OCI-LY1 (cell line): Measurements from ENCODE around the gene FCRLA.
"Not testable (repeated sequence)": the region's sequence is repeated elsewhere in the genome, so short reads cannot be mapped to it uniquely, and the experiment has no call there.

Experiments
- H2AFZ ChIP-seq: fragments of 200-600 bp; sonication (generic), shearing (Covaris generic); 2 replicates; pipeline ENCODE4 v1.6.0; 2014; ENCODE audit warnings: antibody characterized with exemption, mild to moderate bottlenecking, low read length
- H3F3A ChIP-seq: fragments of 200-600 bp; sonication (generic), shearing (Covaris generic); 2 replicates; pipeline ENCODE4 v1.6.0; 2014; ENCODE audit warnings: mild to moderate bottlenecking, antibody characterized with exemption, low read length, moderate library complexity; ENCODE audit not compliant: insufficient read depth
- H3K27ac ChIP-seq: fragments of 200-600 bp; sonication (generic); 2 replicates; pipeline ENCODE4 v1.5.1; 2014; ENCODE audit warnings: low read length, mixed run types, mild to moderate bottlenecking, low read depth; ENCODE audit not compliant: poor library complexity, severe bottlenecking
- H3K27me3 ChIP-seq: fragments of 200-600 bp; sonication (generic); 2 replicates; pipeline ENCODE4 v1.6.0; 2014; ENCODE audit warnings: antibody characterized with exemption, mild to moderate bottlenecking, low read length, moderate library complexity; ENCODE audit not compliant: insufficient read depth
- H3K36me3 ChIP-seq: fragments of 200-600 bp; sonication (generic); 2 replicates; pipeline ENCODE4 v1.6.1; 2014; ENCODE audit warnings: mild to moderate bottlenecking, antibody characterized with exemption, low read length, moderate library complexity, mixed read lengths; ENCODE audit not compliant: insufficient read depth
- H3K4me1 ChIP-seq: fragments of 200-600 bp; sonication (generic); 2 replicates; pipeline ENCODE4 v1.5.1; 2014; ENCODE audit warnings: mild to moderate bottlenecking, low read length, moderate library complexity; ENCODE audit not compliant: insufficient read depth, severe bottlenecking
- H3K4me2 ChIP-seq: fragments of 200-600 bp; sonication (generic), shearing (Covaris generic); 2 replicates; pipeline ENCODE4 v1.6.1; 2014; ENCODE audit warnings: low read length
- H3K4me3 ChIP-seq: fragments of 200-600 bp; sonication (generic); 2 replicates; pipeline ENCODE4 v1.5.1; 2014; ENCODE audit warnings: low read length, low read depth, mild to moderate bottlenecking, mixed read lengths; ENCODE audit not compliant: poor library complexity, severe bottlenecking
- H3K79me2 ChIP-seq: fragments of 200-600 bp; shearing (Covaris generic); 2 replicates; pipeline ENCODE4 v1.6.1; 2016; ENCODE audit warnings: mixed run types, low read length, mixed read lengths; ENCODE audit not compliant: insufficient read depth
- H3K9ac ChIP-seq: fragments of 200-600 bp; sonication (generic), shearing (Covaris generic); 2 replicates; pipeline ENCODE4 v1.6.1; 2014; ENCODE audit warnings: mild to moderate bottlenecking, low read length, mixed read lengths
- H3K9me2 ChIP-seq: fragments of 200-600 bp; sonication (generic), shearing (Covaris generic); 2 replicates; pipeline ENCODE4 v1.6.1; 2014; ENCODE audit warnings: low read depth, mild to moderate bottlenecking, low read length, mixed read lengths
- H3K9me3 ChIP-seq: fragments of 200-600 bp; shearing (Covaris generic); 2 replicates; pipeline ENCODE4 v1.6.1; 2014; ENCODE audit warnings: low read length, mixed read lengths
- H4K20me1 ChIP-seq: fragments of 200-600 bp; sonication (generic), shearing (Covaris generic); 2 replicates; pipeline ENCODE4 v1.6.0; 2016; ENCODE audit warnings: mild to moderate bottlenecking, low read length; ENCODE audit not compliant: insufficient read depth
- CTCF ChIP-seq: fragments of 200-600 bp; sonication (generic), shearing (Covaris generic); IDR thresholded peaks from 2 replicates; pipeline ENCODE4 v1.5.1; 2017; ENCODE audit warnings: mild to moderate bottlenecking, antibody characterized with exemption, low read length, moderate library complexity, mixed read lengths
- EZH2 ChIP-seq: fragments of 200-600 bp; sonication (generic), shearing (Covaris generic); IDR thresholded peaks from 2 replicates; pipeline ENCODE4 v1.8.0; 2017; ENCODE audit warnings: borderline replicate concordance, mixed run types, mild to moderate bottlenecking, antibody characterized with exemption, low read length, moderate library complexity, mixed read lengths

The FCRLA gene

GRCh38 chr1:161671045-161672020, 35.7 kb upstream of the FCRLA start:
- not testable (repeated sequence) for H3K27ac ChIP-seq, H3K27me3 ChIP-seq, H3F3A ChIP-seq, H3K9ac ChIP-seq, H3K4me2 ChIP-seq, H3K4me1 ChIP-seq, H3K79me2 ChIP-seq, H2AFZ ChIP-seq, H4K20me1 ChIP-seq, H3K4me3 ChIP-seq, H3K9me2 ChIP-seq, H3K9me3 ChIP-seq
- H3K36me3 ChIP-seq = peaks cover 30% of the 10 kb centered on the region

- H3K27ac ChIP-seq, H2AFZ ChIP-seq, H3K9ac ChIP-seq, H3K9me3 ChIP-seq, H4K20me1 ChIP-seq, H3F3A ChIP-seq, H3K4me1 ChIP-seq, H3K9me2 ChIP-seq, H3K4me2 ChIP-seq, H3K27me3 ChIP-seq, H3K4me3 ChIP-seq, H3K79me2 ChIP-seq: not testable (repeated sequence)
- peaks cover 48% of the 10 kb centered on the region for H3K36me3 ChIP-seq
These were observed 33.6 kb upstream of the FCRLA start for GRCh38 chr1:161673437-161673836.

GRCh38 chr1:161674447-161674846, 32.6 kb upstream of the FCRLA start:
- not testable (repeated sequence) for H3K9me3 ChIP-seq, H3F3A ChIP-seq, H3K4me3 ChIP-seq, H3K4me2 ChIP-seq, H3K9me2 ChIP-seq, H4K20me1 ChIP-seq, H3K4me1 ChIP-seq, H2AFZ ChIP-seq, H3K9ac ChIP-seq, H3K27me3 ChIP-seq, H3K27ac ChIP-seq, H3K79me2 ChIP-seq
- H3K36me3 ChIP-seq = peaks cover 53% of the 10 kb centered on the region

GRCh38 chr1:161674908-161675307, 32.1 kb upstream of the FCRLA start:
- H3K36me3 ChIP-seq = peaks cover 53% of the 10 kb centered on the region
- H3K4me3 ChIP-seq, H3K9me3 ChIP-seq, H3K4me1 ChIP-seq, H4K20me1 ChIP-seq, H2AFZ ChIP-seq, H3K9ac ChIP-seq, H3K9me2 ChIP-seq, H3K79me2 ChIP-seq, H3K27ac ChIP-seq, H3K27me3 ChIP-seq, H3F3A ChIP-seq, H3K4me2 ChIP-seq: not testable (repeated sequence)

GRCh38 chr1:161676441-161676840, 30.6 kb upstream of the FCRLA start:
- no peak overlapping the region for H2AFZ ChIP-seq
- peaks cover 53% of the 10 kb centered on the region for H3K36me3 ChIP-seq
- no peaks in the 10 kb centered on the region for H4K20me1 ChIP-seq
- no peak for TF ChIP-seq CTCF
- TF ChIP-seq EZH2 = no peak
- no peak overlapping the region for H3K27ac ChIP-seq
- H3K9ac ChIP-seq = no peak overlapping the region
- no peaks in the 10 kb centered on the region for H3K27me3 ChIP-seq
- H3K9me2 ChIP-seq = no peaks in the 10 kb centered on the region
- H3K4me2 ChIP-seq = no peak overlapping the region
- no peaks in the 10 kb centered on the region for H3K79me2 ChIP-seq
- no peak overlapping the region for H3K4me3 ChIP-seq
- no peaks in the 10 kb centered on the region for H3F3A ChIP-seq
- H3K4me1 ChIP-seq = no peaks in the 10 kb centered on the region
- no peaks in the 10 kb centered on the region for H3K9me3 ChIP-seq
